Cortex of kidney (tissue), 1 donor: ENCODE measurements around the gene CAMK1D.

Source experiments
- DNase-seq: peaks from one replicate; lab custom pipeline; 2025; lab: John Stamatoyannopoulos, UW

Gene CAMK1D

GRCh38 chr10:12499076-12499986, 150.0 kb downstream of the CAMK1D start:
- no peak for DNase-seq

- DNase-seq: no peak
Measured at GRCh38 chr10:12500381-12501303, 151.3 kb downstream of the CAMK1D start.

GRCh38 chr10:12501324-12501723, 152.0 kb downstream of the CAMK1D start:
- DNase-seq: no peak

- no peak for DNase-seq
Measured at GRCh38 chr10:12501841-12502525, 152.6 kb downstream of the CAMK1D start.

GRCh38 chr10:12502526-12503274, 153.4 kb downstream of the CAMK1D start:
- DNase-seq: no peak

- no peak for DNase-seq
Measured at GRCh38 chr10:12503311-12503710, 154.0 kb downstream of the CAMK1D start.

GRCh38 chr10:12504176-12504575, 154.8 kb downstream of the CAMK1D start:
- no peak for DNase-seq

GRCh38 chr10:12504628-12505027, 155.3 kb downstream of the CAMK1D start:
- DNase-seq: no peak

- no peak for DNase-seq
Measured at GRCh38 chr10:12505683-12506082, 156.3 kb downstream of the CAMK1D start.

GRCh38 chr10:12507165-12507850, 158.0 kb downstream of the CAMK1D start:
- DNase-seq: no peak

- DNase-seq: no peak
Measured at GRCh38 chr10:12508165-12508564, 158.8 kb downstream of the CAMK1D start.

- DNase-seq: no peak
Measured at GRCh38 chr10:12509016-12509793, 159.9 kb downstream of the CAMK1D start.

GRCh38 chr10:12509794-12510100, 160.4 kb downstream of the CAMK1D start:
- no peak for DNase-seq

- DNase-seq: no peak
Measured at GRCh38 chr10:12510501-12510941, 161.2 kb downstream of the CAMK1D start.

GRCh38 chr10:12510984-12511383, 161.6 kb downstream of the CAMK1D start:
- no peak for DNase-seq

GRCh38 chr10:12511651-12512050, 162.3 kb downstream of the CAMK1D start:
- no peak for DNase-seq

- DNase-seq: no peak
Measured at GRCh38 chr10:12512332-12513002, 163.1 kb downstream of the CAMK1D start.

- DNase-seq: no peak
Measured at GRCh38 chr10:12513003-12513365, 163.6 kb downstream of the CAMK1D start.
